ENCODE measurements around the gene ZNF865.
"Not testable (repeated sequence)": the region's sequence is repeated elsewhere in the genome, so short reads cannot be mapped to it uniquely, and the experiment has no call there.

ZNF865 gene

DNA sequence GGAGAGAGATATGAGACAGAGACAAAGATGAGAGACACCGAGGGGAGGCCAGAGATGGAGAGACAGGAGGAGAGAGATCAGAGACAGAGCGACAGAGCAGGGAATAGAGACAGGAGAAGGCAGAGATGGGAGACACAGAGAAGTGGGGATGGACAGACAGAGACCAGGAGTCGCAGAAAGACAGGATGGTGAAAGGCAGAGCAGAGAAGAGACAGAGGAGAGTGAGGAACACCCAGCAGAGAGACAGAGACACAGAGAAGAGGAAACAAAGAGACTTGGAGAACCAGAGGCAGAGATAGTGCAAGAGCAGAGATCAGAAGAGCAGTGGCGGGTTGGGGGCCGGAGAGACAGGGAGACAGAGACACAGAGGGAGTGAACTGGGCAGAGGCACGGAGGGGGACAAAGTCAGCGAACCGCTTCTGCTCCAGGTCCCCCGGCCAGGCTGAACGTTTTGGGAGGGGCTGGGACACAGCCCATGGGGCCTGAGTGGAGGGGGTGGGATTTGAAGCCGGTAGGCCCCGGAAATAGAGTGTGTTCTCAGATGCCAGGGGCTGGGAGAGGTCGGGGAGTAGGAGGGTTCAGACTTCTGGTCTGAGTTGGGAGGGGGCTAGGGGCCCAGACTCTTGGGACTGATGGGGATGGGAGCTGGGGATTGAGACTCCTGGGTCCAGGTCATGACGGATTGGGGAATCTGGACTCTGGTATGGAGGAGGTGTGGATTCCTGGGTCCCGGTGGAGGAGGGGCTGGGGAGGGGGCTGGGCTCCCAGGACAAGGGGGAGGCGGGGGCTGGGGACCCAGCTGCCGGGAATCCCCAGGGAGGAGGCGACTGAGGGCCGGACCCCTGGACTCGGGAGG is 25.5 kb upstream of the ZNF865 start:
- Histone ChIP-seq H3K27ac (ENCODE audit: low read length) (no peak overlapping the region), H3K4me3 (ENCODE audit: low read length) (peak overlapping the region; percentile 82), H3K9ac (ENCODE audit: low read length) (peak overlapping the region; percentile 84), H3K27me3 (ENCODE audit: control insufficient read depth, insufficient read depth, low read length) (no peaks in the 10 kb centered on the region), H3K4me1 (ENCODE audit: control insufficient read depth, low read depth, low read length) (no peaks in the 10 kb centered on the region), H3K36me3 (ENCODE audit: control insufficient read depth, low read depth, low read length) (peaks cover 8% of the 10 kb centered on the region), H3K9me3 (ENCODE audit: control insufficient read depth, low read depth, low read length) (no peaks in the 10 kb centered on the region)

DNA sequence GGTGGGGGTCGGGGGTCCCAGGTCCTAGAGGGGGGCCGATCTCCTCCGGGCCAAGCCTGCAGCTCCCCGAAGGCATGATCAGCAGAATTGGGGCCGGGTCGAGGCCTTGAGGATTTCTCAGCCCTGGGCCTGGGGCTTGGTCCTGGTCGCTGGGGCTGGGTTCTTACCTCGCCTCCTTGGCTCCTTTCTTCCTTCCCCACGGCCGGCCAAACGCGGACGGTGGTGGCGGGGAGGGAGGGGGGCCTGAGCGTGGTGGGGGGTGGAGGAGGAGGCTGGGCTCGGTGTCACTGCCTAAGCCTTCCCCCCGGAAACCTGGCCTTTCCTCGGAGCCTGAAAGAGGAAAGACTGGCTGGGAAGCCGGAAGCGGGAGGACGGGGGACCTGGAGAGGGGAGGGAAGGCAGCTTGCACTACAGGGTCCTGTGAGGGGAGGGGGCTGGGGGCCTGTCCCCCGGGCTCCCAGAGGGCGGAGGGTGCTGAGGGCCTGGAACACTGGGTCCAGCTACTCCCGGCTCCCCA is 24.8 kb upstream of the ZNF865 start, which contains the start of gene ZNF579:
Gene ZNF579 (minus strand): TSS at position 221 of the 517 bp plus-strand sequence. CDS start 1,209 bp downstream, outside the sequence.
- Histone ChIP-seq H3K36me3 (ENCODE audit: control insufficient read depth, low read depth, low read length) (peaks cover 8% of the 10 kb centered on the region), H3K9me3 (ENCODE audit: control insufficient read depth, low read depth, low read length) (no peaks in the 10 kb centered on the region), H3K4me1 (ENCODE audit: control insufficient read depth, low read depth, low read length) (peaks cover 4% of the 10 kb centered on the region), H3K27me3 (ENCODE audit: control insufficient read depth, insufficient read depth, low read length) (no peaks in the 10 kb centered on the region), H3K4me3 (ENCODE audit: low read length) (peak within 1 kb of the TSS; percentile 82), H3K27ac (ENCODE audit: low read length) (no peak within 1 kb of the TSS), H3K9ac (ENCODE audit: low read length) (peak within 1 kb of the TSS; percentile 84)

DNA sequence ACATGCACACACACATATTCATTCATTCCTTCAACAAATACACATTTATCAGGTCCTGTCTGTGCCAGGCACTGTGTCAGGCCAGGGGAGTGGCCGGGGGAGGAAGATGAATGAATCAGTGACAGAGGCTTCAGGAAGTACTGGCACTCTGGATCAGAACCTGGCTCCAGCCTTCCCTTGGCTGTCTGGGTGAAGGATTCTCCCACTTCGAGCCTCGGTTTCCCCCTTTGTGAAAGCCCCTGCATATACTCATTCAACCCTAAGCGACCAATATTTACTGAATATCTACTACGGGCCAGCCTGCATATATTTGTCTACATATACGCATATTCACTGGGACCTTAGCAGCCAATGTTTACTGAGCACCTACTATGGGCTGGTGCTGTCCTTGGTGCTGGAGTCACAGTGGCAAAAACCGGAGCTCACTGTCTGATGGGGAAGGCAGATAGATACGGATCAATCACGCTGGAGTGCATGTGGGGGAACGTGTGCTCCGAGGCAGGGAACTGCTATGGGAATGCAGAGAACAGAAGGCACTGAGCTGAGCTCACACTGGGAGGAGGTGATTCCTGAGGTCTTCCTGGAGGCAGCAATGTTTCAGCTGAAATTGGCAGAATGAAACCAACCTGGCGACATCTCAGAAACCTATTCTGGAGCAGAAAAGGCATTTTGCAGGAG is 24.2 kb upstream of the ZNF865 start:
- Histone ChIP-seq H3K27ac (ENCODE audit: low read length) (no peak overlapping the region), H3K4me3 (ENCODE audit: low read length) (peak overlapping the region; percentile 82), H3K27me3 (ENCODE audit: control insufficient read depth, insufficient read depth, low read length) (no peaks in the 10 kb centered on the region), H3K9ac (ENCODE audit: low read length) (no peak overlapping the region), H3K4me1 (ENCODE audit: control insufficient read depth, low read depth, low read length) (peaks cover 6% of the 10 kb centered on the region), H3K9me3 (ENCODE audit: control insufficient read depth, low read depth, low read length) (no peaks in the 10 kb centered on the region), H3K36me3 (ENCODE audit: control insufficient read depth, low read depth, low read length) (peaks cover 8% of the 10 kb centered on the region)

DNA sequence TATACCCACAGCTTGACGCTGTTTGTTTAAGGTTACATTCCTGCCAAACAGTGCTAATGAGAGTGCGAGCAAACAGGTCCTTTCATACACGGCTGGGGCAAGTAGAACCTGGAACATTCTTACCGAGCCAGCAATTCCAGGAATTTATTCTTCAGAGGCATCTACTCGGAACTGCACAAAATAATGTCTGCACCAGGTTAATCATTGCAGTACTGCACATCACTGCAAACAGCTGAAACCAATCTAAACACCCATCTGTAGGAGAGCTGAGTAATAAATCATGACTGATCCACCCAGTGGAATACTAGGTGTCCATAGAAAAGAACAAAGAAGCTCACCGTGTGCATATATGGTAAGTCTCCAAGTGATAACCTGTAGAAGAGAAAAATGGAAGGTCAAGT is 23.6 kb upstream of the ZNF865 start:
- H3K4me3 ChIP-seq (ENCODE audit: low read length): no peak overlapping the region
- H3K27ac ChIP-seq (ENCODE audit: low read length): no peak overlapping the region

DNA sequence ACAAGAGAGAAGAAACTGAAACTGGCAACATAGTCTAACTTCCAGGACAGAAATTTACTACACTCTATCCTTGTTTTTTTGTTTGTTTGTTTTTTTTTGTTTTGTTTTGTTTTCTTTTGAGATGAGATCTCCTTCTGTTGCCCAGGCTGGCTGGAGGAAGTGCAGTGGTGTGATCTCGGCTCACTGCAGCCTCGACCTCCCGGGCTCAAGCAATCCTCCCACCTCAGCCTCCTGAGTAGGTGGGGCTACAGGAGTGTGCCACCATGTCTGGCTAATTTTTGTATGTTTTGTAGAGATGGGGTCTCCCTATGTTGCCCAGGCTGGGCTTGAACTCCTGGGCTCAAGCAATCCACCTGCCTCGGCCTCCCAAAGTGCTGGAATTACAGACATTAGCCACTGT is 23.2 kb upstream of the ZNF865 start:
- H3K27me3 ChIP-seq (ENCODE audit: control insufficient read depth, insufficient read depth, low read length); H3K27ac ChIP-seq (ENCODE audit: low read length); H3K9me3 ChIP-seq (ENCODE audit: control insufficient read depth, low read depth, low read length); H3K9ac ChIP-seq (ENCODE audit: low read length); H3K36me3 ChIP-seq (ENCODE audit: control insufficient read depth, low read depth, low read length); H3K4me1 ChIP-seq (ENCODE audit: control insufficient read depth, low read depth, low read length); H3K4me3 ChIP-seq (ENCODE audit: low read length): not testable (repeated sequence)

More for the DNA sequence above, 23.6 kb upstream of the ZNF865 start:
- Histone ChIP-seq H3K9ac (ENCODE audit: low read length) (no peak overlapping the region), H3K9me3 (ENCODE audit: control insufficient read depth, low read depth, low read length) (no peaks in the 10 kb centered on the region), H3K4me1 (ENCODE audit: control insufficient read depth, low read depth, low read length) (peaks cover 6% of the 10 kb centered on the region), H3K36me3 (ENCODE audit: control insufficient read depth, low read depth, low read length) (peaks cover 6% of the 10 kb centered on the region), H3K27me3 (ENCODE audit: control insufficient read depth, insufficient read depth, low read length) (no peaks in the 10 kb centered on the region)

DNA sequence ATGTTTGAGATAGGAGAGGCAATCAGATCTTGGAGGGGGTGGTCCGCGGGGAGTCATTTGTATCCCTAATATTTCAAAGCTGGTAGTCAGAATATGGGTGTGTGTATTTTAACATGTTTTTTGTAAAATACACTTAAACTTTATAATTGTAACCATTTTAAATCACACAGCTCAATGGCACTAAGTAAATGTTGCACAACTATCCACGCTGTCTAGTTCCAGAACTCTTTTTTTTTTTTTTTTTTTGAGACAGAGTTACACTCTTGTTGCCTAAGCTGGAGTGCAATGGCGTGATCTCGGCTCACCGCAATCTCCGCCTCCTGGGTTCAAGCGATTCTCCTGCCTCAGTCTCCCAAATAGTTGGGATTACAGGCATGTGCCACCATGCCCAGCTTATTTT is 21.6 kb upstream of the ZNF865 start:
- H3K9me3 ChIP-seq (ENCODE audit: control insufficient read depth, low read depth, low read length); H3K27me3 ChIP-seq (ENCODE audit: control insufficient read depth, insufficient read depth, low read length); H3K36me3 ChIP-seq (ENCODE audit: control insufficient read depth, low read depth, low read length); H3K9ac ChIP-seq (ENCODE audit: low read length); H3K27ac ChIP-seq (ENCODE audit: low read length); H3K4me3 ChIP-seq (ENCODE audit: low read length); H3K4me1 ChIP-seq (ENCODE audit: control insufficient read depth, low read depth, low read length): not testable (repeated sequence)

DNA sequence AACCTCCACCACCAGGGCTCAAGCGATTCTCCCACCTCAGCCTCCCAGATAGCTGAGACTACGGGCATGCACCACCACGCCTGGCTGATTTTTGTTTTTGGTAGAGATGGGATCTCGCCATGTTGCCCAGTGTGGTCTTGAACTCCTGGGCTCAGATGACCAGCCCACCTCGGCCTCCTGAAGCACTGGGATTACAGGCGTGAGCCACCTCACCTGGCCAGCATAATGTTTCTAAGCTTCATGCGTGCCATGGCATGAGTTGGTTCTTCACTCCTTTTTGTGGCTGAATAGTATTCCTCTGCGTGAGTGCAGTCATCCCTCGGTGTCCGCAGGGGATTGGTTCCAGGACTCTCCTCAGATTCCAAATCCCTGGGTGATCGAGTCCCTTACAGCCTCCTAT is 20.6 kb upstream of the ZNF865 start:
- H3K9ac ChIP-seq (ENCODE audit: low read length): no peak overlapping the region
- no peak overlapping the region for H3K4me3 ChIP-seq (ENCODE audit: low read length)
- H3K4me1 ChIP-seq (ENCODE audit: control insufficient read depth, low read depth, low read length): peaks cover 9% of the 10 kb centered on the region
- H3K9me3 ChIP-seq (ENCODE audit: control insufficient read depth, low read depth, low read length): no peaks in the 10 kb centered on the region
- no peak overlapping the region for H3K27ac ChIP-seq (ENCODE audit: low read length)
- no peaks in the 10 kb centered on the region for H3K27me3 ChIP-seq (ENCODE audit: control insufficient read depth, insufficient read depth, low read length)
- no peaks in the 10 kb centered on the region for H3K36me3 ChIP-seq (ENCODE audit: control insufficient read depth, low read depth, low read length)

DNA sequence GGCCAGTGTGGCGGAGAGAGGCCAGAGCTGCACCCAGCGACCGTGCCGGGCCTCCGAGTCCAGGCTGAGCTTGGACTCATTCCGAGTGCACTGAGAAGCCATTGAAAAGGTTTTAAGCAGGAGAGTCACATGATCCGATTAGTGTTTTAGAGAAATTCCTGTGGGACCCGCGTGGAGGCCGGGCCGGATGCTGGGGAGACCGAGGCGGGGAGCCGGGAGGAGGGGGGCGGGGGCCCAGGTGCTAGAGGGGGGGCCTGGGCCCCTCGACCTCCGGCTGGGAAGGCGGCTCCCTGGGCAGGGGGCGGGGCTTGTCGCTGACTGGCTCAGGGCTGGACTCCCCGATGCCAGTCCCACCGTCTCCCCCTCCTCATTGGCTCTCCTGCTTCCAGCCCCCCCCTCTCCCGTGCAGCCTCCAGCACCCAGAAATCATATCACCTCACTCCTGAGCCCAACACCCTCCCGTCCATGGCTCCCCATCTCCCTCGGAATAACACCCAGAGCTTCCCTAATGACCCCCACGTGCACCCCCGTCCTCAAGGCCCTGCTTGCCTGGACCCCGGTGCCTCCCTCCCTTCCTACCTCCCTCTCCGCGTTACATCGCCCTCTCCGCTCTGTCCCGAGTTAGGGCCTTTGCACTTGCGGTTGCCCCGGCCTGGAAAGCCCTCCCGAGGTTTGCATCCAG is 19.6 kb upstream of the ZNF865 start:
- peaks cover 14% of the 10 kb centered on the region for H3K4me1 ChIP-seq (ENCODE audit: control insufficient read depth, low read depth, low read length)
- H3K27me3 ChIP-seq (ENCODE audit: control insufficient read depth, insufficient read depth, low read length): no peaks in the 10 kb centered on the region
- no peak overlapping the region for H3K27ac ChIP-seq (ENCODE audit: low read length)
- H3K4me3 ChIP-seq (ENCODE audit: low read length): peak overlapping the region; percentile 61
- no peaks in the 10 kb centered on the region for H3K9me3 ChIP-seq (ENCODE audit: control insufficient read depth, low read depth, low read length)
- H3K36me3 ChIP-seq (ENCODE audit: control insufficient read depth, low read depth, low read length): no peaks in the 10 kb centered on the region
- no peak overlapping the region for H3K9ac ChIP-seq (ENCODE audit: low read length)

DNA sequence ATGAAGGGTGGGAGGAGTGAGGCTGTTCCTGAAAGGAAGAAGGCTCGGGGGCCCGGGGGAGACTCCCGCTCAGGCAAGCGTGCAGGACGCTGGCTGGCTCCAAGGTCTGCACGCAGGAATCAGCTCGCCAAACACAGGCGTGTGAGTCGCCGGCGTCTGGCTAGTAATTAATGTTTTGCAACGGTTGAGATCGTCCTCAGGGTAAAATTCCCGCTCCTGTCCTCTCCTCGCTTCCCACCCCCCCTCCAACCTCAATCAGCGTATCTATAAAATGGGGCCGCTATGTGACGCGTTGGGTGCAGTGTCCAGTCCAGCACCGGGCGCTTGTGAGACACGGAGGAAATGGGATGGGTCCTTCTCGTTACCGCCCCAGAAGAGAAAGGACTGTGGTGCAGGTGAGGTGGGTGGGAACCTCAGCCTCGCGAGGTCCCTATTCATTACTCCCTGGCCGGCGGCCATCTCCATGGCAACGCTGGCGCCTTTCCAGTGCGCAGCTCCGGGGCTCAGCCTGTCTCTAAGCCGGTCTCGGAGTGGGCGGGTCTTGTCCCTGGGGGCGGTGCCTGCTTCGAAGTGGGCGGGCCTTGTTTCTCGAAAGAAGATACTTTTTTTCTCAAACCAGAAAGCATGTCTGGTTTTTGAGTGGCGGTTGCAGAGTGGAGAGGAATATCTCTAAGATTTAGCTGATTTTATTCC is 18.3 kb upstream of the ZNF865 start:
- Histone ChIP-seq H3K4me3 (ENCODE audit: low read length) (peak overlapping the region; percentile 53), H3K4me1 (ENCODE audit: control insufficient read depth, low read depth, low read length) (peaks cover 14% of the 10 kb centered on the region), H3K27ac (ENCODE audit: low read length) (no peak overlapping the region), H3K27me3 (ENCODE audit: control insufficient read depth, insufficient read depth, low read length) (no peaks in the 10 kb centered on the region), H3K9me3 (ENCODE audit: control insufficient read depth, low read depth, low read length) (no peaks in the 10 kb centered on the region), H3K36me3 (ENCODE audit: control insufficient read depth, low read depth, low read length) (peaks cover 4% of the 10 kb centered on the region), H3K9ac (ENCODE audit: low read length) (peak overlapping the region; percentile 33)

DNA sequence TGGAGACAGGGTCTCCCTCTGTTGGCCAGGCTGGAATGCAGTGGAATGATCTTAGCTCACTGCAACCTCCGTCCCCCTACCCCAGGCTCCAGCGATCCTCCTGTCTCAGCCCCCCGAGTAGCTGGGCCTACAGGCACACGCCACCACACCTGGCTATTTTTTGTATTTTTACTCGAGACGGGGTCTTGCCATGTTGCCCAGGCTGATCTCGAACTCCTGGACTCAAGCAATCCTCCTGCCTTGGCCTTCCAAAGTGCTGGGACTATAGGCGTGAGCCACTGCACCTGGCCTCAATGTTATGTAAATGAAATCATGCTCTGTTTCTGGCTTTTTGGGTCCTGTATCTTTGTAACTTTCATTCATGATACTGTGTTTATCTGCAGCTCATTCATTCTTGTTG is 16.7 kb upstream of the ZNF865 start:
- Histone ChIP-seq H3K27ac (ENCODE audit: low read length) (no peak overlapping the region), H3K4me1 (ENCODE audit: control insufficient read depth, low read depth, low read length) (peaks cover 14% of the 10 kb centered on the region), H3K36me3 (ENCODE audit: control insufficient read depth, low read depth, low read length) (peaks cover 6% of the 10 kb centered on the region), H3K4me3 (ENCODE audit: low read length) (no peak overlapping the region), H3K9me3 (ENCODE audit: control insufficient read depth, low read depth, low read length) (no peaks in the 10 kb centered on the region), H3K9ac (ENCODE audit: low read length) (no peak overlapping the region), H3K27me3 (ENCODE audit: control insufficient read depth, insufficient read depth, low read length) (no peaks in the 10 kb centered on the region)

DNA sequence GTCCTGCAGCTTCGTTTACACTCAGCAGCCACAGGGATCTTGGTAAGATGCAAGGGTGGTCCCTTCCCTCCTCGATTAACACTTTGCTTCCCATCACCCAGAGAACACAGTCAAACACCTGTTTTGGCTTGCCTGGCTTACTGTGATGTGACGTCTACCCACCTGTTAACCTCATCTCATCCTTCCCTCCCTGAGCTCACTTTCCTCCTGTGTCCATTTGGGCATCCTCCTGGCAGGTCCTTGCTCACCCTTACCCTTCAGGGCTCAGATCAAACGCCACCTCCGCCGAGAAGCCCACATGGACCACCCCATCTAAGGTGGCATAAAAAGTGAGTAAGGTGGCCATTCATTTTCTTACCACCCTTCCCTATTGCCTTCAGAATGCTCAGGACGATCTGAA is 15.3 kb upstream of the ZNF865 start:
- no peak overlapping the region for H3K9ac ChIP-seq (ENCODE audit: low read length)
- peaks cover 11% of the 10 kb centered on the region for H3K36me3 ChIP-seq (ENCODE audit: control insufficient read depth, low read depth, low read length)
- no peak overlapping the region for H3K4me3 ChIP-seq (ENCODE audit: low read length)
- H3K9me3 ChIP-seq (ENCODE audit: control insufficient read depth, low read depth, low read length): no peaks in the 10 kb centered on the region
- H3K27me3 ChIP-seq (ENCODE audit: control insufficient read depth, insufficient read depth, low read length): no peaks in the 10 kb centered on the region
- H3K27ac ChIP-seq (ENCODE audit: low read length): no peak overlapping the region
- H3K4me1 ChIP-seq (ENCODE audit: control insufficient read depth, low read depth, low read length): peaks cover 14% of the 10 kb centered on the region

Measured in iPS-18a (cell line).